ENCODE data around the gene ITGA2. TPM values are rescaled to one million over a fixed set of nuclear protein-coding genes. Genes with fewer than 3 reads are reported as not detected.
"Not testable (repeated sequence)": the region's sequence is repeated elsewhere in the genome, so short reads cannot be mapped to it uniquely, and the experiment has no call there.

ITGA2 gene
- total and polyA plus RNA-seq, 3 experiments from 2014 or later: 0.51 to 2.8 (median 2.7) TPM

- H3K27me3 ChIP-seq (ENCODE audit: insufficient read depth, low read length, poor library complexity, severe bottlenecking); H3K27ac Mint-ChIP-seq; H3K27me3 Mint-ChIP-seq; H3K27ac ChIP-seq (ENCODE audit: low read depth, low read length); H3K9me3 Mint-ChIP-seq; H3K4me3 ChIP-seq (ENCODE audit: low read length); DNase-seq; H3K36me3 ChIP-seq (ENCODE audit: insufficient read depth, low read length); POLR2A ChIA-PET; CTCF ChIA-PET; H3K36me3 Mint-ChIP-seq; H3K9me3 ChIP-seq (ENCODE audit: low read length): not testable (repeated sequence)
- H3K4me1 Mint-ChIP-seq: peaks cover 27 to 35% (median 34%) of the 10 kb centered on the region in 3 donors
- peak overlapping the region in 1 of 7 donors; percentile 13 for H3K4me3 Mint-ChIP-seq
- H3K4me1 ChIP-seq (ENCODE audit: insufficient read depth, low read length): peaks cover 23% of the 10 kb centered on the region
These were observed 123.2 kb downstream of the ITGA2 start for GRCh38 chr5:53112307-53112706.

- Histone ChIP-seq H3K36me3 (ENCODE audit: insufficient read depth, low read length) (no peaks in the 10 kb centered on the region), H3K9me3 (ENCODE audit: low read length) (no peaks in the 10 kb centered on the region), H3K27ac (ENCODE audit: low read depth, low read length) (no peak overlapping the region), H3K27me3 (ENCODE audit: insufficient read depth, low read length, poor library complexity, severe bottlenecking) (no peaks in the 10 kb centered on the region), H3K4me3 (ENCODE audit: low read length) (no peak overlapping the region), H3K4me1 (ENCODE audit: insufficient read depth, low read length) (peaks cover 18% of the 10 kb centered on the region)
- Mint-ChIP-seq H3K36me3 (peaks cover 0 to 6% (median 2%) of the 10 kb centered on the region in 3 donors), H3K4me3 (no peak overlapping the region), H3K9me3 (no peaks in the 10 kb centered on the region), H3K27ac (no peak overlapping the region), H3K4me1 (peaks cover 21 to 29% (median 27%) of the 10 kb centered on the region in 3 donors), H3K27me3 (peaks cover 0 to 3% of the 10 kb centered on the region in 2 donors)
- DNase-seq: no peak
- ChIA-PET CTCF (no interaction called here), POLR2A (no interaction called here)
These were observed 123.8 kb downstream of the ITGA2 start for GRCh38 chr5:53112909-53113308.

DNA sequence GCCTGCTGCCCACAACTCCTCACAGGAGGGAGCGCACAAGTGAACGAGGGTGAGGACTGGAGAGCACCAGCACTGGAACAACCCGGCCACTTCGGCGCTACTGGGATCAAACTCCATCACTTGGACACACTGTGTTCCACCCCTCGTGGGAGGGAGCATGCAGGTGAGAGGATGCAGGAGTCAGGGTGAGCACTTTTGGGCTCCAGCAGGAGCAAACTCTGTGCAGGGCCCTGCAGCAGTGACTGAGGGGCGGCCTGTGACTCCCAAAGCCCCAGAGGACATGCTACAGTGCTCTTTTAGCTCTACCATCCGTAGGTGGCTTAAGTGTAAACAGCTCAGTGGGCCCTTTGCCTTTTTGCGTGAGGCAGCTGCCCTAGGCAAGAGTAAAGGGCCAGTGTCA, 124.8 kb downstream of the ITGA2 start:
- no peak overlapping the region for H3K27ac ChIP-seq (ENCODE audit: low read depth, low read length)
- no peak for DNase-seq
- H3K4me3 Mint-ChIP-seq: no peak overlapping the region
- H3K36me3 ChIP-seq (ENCODE audit: insufficient read depth, low read length): no peaks in the 10 kb centered on the region
- H3K4me3 ChIP-seq (ENCODE audit: low read length): no peak overlapping the region
- H3K4me1 ChIP-seq (ENCODE audit: insufficient read depth, low read length): peaks cover 8% of the 10 kb centered on the region
- no peak overlapping the region for H3K27ac Mint-ChIP-seq
- peaks cover 0 to 6% (median 2%) of the 10 kb centered on the region in 3 donors for H3K36me3 Mint-ChIP-seq
- no peaks in the 10 kb centered on the region for H3K9me3 Mint-ChIP-seq
- no peaks in the 10 kb centered on the region for H3K9me3 ChIP-seq (ENCODE audit: low read length)
- H3K27me3 Mint-ChIP-seq: peaks cover 0 to 3% of the 10 kb centered on the region in 2 donors
- ChIA-PET CTCF (no interaction called here), POLR2A (no interaction called here)
- H3K27me3 ChIP-seq (ENCODE audit: insufficient read depth, low read length, poor library complexity, severe bottlenecking): no peaks in the 10 kb centered on the region
- H3K4me1 Mint-ChIP-seq: peaks cover 16 to 19% (median 18%) of the 10 kb centered on the region in 3 donors

DNA sequence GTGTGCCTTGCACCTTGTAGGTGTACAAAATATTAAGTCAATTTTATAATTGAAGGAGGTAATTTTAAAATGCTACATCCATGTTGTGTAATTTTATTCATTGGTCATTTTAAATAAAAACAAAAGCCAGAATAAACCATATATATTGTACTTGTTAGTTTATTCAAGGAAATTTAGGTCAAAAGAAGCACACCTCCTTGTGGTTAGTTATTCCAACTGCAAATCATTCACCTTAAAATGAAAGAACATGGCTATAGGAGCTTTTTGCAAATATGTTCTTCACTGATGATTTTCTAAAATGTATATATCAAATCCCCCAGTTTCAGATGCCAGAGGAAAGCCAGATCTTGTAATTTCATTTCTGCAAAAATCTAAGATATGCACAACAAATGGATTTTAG, 125.8 kb downstream of the ITGA2 start:
- H3K4me1 ChIP-seq (ENCODE audit: insufficient read depth, low read length): peaks cover 6% of the 10 kb centered on the region
- Mint-ChIP-seq H3K4me1 (peaks cover 11 to 13% (median 12%) of the 10 kb centered on the region in 3 donors), H3K36me3 (peaks cover 0 to 2% (median 0%) of the 10 kb centered on the region in 3 donors), H3K27ac (no peak overlapping the region), H3K27me3 (peaks cover 0 to 3% of the 10 kb centered on the region in 2 donors), H3K4me3 (no peak overlapping the region), H3K9me3 (no peaks in the 10 kb centered on the region)
- H3K27ac ChIP-seq (ENCODE audit: low read depth, low read length): no peak overlapping the region
- ChIA-PET POLR2A (no interaction called here), CTCF (interaction anchor here (1.6 kb wide), 1 partner anchor 166 kb away, joined by 3 read pairs; no protein-coding TSS in a partner anchor)
- DNase-seq: no peak
- no peaks in the 10 kb centered on the region for H3K36me3 ChIP-seq (ENCODE audit: insufficient read depth, low read length)
- no peaks in the 10 kb centered on the region for H3K9me3 ChIP-seq (ENCODE audit: low read length)
- no peak overlapping the region for H3K4me3 ChIP-seq (ENCODE audit: low read length)
- H3K27me3 ChIP-seq (ENCODE audit: insufficient read depth, low read length, poor library complexity, severe bottlenecking): no peaks in the 10 kb centered on the region

GRCh38 chr5:53116597-53116996, 127.4 kb downstream of the ITGA2 start:
- H3K4me3 Mint-ChIP-seq: no peak overlapping the region
- H3K27ac ChIP-seq (ENCODE audit: low read depth, low read length): no peak overlapping the region
- H3K4me1 Mint-ChIP-seq: no peaks in the 10 kb centered on the region
- no peaks in the 10 kb centered on the region for H3K9me3 ChIP-seq (ENCODE audit: low read length)
- H3K9me3 Mint-ChIP-seq: no peaks in the 10 kb centered on the region
- H3K27me3 Mint-ChIP-seq: peaks cover 0 to 3% of the 10 kb centered on the region in 2 donors
- no peaks in the 10 kb centered on the region for H3K4me1 ChIP-seq (ENCODE audit: insufficient read depth, low read length)
- CTCF ChIA-PET: no interaction called here
- H3K36me3 Mint-ChIP-seq: peaks cover 0 to 2% (median 0%) of the 10 kb centered on the region in 3 donors
- no peak for DNase-seq
- POLR2A ChIA-PET: no interaction called here
- no peaks in the 10 kb centered on the region for H3K36me3 ChIP-seq (ENCODE audit: insufficient read depth, low read length)
- no peak overlapping the region for H3K4me3 ChIP-seq (ENCODE audit: low read length)
- H3K27ac Mint-ChIP-seq: peak overlapping the region in 1 of 8 donors; percentile 3
- no peaks in the 10 kb centered on the region for H3K27me3 ChIP-seq (ENCODE audit: insufficient read depth, low read length, poor library complexity, severe bottlenecking)

GRCh38 chr5:53118879-53119278, 129.7 kb downstream of the ITGA2 start:
- H3K4me3 Mint-ChIP-seq: no peak overlapping the region
- H3K36me3 ChIP-seq (ENCODE audit: insufficient read depth, low read length): no peaks in the 10 kb centered on the region
- peaks cover 0 to 2% (median 0%) of the 10 kb centered on the region in 3 donors for H3K36me3 Mint-ChIP-seq
- no peak overlapping the region for H3K27ac ChIP-seq (ENCODE audit: low read depth, low read length)
- H3K4me1 ChIP-seq (ENCODE audit: insufficient read depth, low read length): no peaks in the 10 kb centered on the region
- POLR2A ChIA-PET: no interaction called here
- no peaks in the 10 kb centered on the region for H3K4me1 Mint-ChIP-seq
- no peaks in the 10 kb centered on the region for H3K9me3 ChIP-seq (ENCODE audit: low read length)
- DNase-seq: no peak
- H3K27me3 ChIP-seq (ENCODE audit: insufficient read depth, low read length, poor library complexity, severe bottlenecking): no peaks in the 10 kb centered on the region
- H3K9me3 Mint-ChIP-seq: no peaks in the 10 kb centered on the region
- no peak overlapping the region for H3K27ac Mint-ChIP-seq
- H3K27me3 Mint-ChIP-seq: peaks cover 0 to 3% of the 10 kb centered on the region in 2 donors
- CTCF ChIA-PET: interaction anchor here (0.6 kb wide), 1 partner anchor 45 kb away, joined by 3 read pairs; no protein-coding TSS in a partner anchor
- H3K4me3 ChIP-seq (ENCODE audit: low read length): no peak overlapping the region

DNA sequence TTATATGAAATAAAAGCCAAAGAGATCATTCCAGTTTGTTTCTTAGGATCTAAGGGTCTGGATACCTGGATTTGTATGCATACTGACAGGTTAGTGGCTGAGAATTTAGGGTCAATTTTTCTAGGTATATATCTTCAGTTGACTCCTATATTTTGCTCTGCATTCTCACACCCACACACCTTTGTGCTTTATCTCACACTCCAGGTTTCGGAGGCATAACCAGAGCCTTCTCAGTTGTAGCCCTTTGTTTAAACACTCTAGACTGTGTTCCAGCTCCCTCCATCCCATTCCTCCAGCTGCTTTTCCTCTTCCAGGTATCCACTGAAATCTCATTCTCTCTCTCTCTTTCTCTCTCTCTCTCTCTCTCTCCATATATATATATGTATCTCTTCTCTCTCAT, 131.0 kb downstream of the ITGA2 start:
- H3K27me3 ChIP-seq (ENCODE audit: insufficient read depth, low read length, poor library complexity, severe bottlenecking): no peaks in the 10 kb centered on the region
- CTCF ChIA-PET: no interaction called here
- no peak overlapping the region for H3K27ac ChIP-seq (ENCODE audit: low read depth, low read length)
- Mint-ChIP-seq H3K27ac (no peak overlapping the region), H3K4me1 (no peaks in the 10 kb centered on the region), H3K36me3 (peaks cover 0 to under 1% (median 0%) of the 10 kb centered on the region in 3 donors), H3K27me3 (peaks cover 0 to 3% of the 10 kb centered on the region in 2 donors), H3K4me3 (no peak overlapping the region), H3K9me3 (no peaks in the 10 kb centered on the region)
- H3K36me3 ChIP-seq (ENCODE audit: insufficient read depth, low read length): no peaks in the 10 kb centered on the region
- no peaks in the 10 kb centered on the region for H3K4me1 ChIP-seq (ENCODE audit: insufficient read depth, low read length)
- no peaks in the 10 kb centered on the region for H3K9me3 ChIP-seq (ENCODE audit: low read length)
- H3K4me3 ChIP-seq (ENCODE audit: low read length): no peak overlapping the region
- POLR2A ChIA-PET: no interaction called here
- DNase-seq: no peak

DNA sequence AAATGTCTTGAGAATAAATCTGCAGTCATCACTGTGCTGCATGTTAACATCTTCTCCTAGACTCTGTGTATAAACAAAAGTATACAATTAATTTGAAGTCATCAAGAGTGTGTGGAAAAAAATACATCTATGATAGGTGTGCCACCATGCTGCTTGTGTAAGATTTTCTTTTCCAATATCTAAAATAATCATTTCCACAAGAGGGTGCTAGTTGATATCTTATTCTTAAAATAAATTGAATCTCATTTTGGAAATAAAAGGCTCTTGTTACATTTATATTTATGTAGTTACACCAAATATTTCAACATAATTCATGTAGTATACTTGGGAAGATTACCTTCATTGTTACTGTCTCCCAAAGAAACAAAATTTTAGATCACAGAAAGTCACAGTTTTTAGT, 134.6 kb downstream of the ITGA2 start:
- H3K27ac ChIP-seq (ENCODE audit: low read depth, low read length): no peak overlapping the region
- H3K4me1 ChIP-seq (ENCODE audit: insufficient read depth, low read length): no peaks in the 10 kb centered on the region
- CTCF ChIA-PET: interaction anchor here (1.7 kb wide), 1 partner anchor 14 kb away, joined by 3 read pairs; the partner anchor contains the start of gene MOCS2
- H3K4me3 ChIP-seq (ENCODE audit: low read length): no peak overlapping the region
- Mint-ChIP-seq H3K9me3 (no peaks in the 10 kb centered on the region), H3K4me3 (no peak overlapping the region), H3K27me3 (peaks cover 4 to 8% of the 10 kb centered on the region in 2 donors), H3K36me3 (no peaks in the 10 kb centered on the region), H3K4me1 (no peaks in the 10 kb centered on the region), H3K27ac (no peak overlapping the region)
- no peaks in the 10 kb centered on the region for H3K9me3 ChIP-seq (ENCODE audit: low read length)
- no peaks in the 10 kb centered on the region for H3K36me3 ChIP-seq (ENCODE audit: insufficient read depth, low read length)
- POLR2A ChIA-PET: interaction anchor here (0.7 kb wide), 1 partner anchor 570 kb away, joined by 3 read pairs; no protein-coding TSS in a partner anchor
- H3K27me3 ChIP-seq (ENCODE audit: insufficient read depth, low read length, poor library complexity, severe bottlenecking): no peaks in the 10 kb centered on the region
- DNase-seq: no peak
